Lung (tissue), 12 donors: Measurements from ENCODE around the gene MAP7. TPM values are rescaled to one million over a fixed set of nuclear protein-coding genes. Genes with fewer than 3 reads are reported as not detected.

Experiments
- ATAC-seq: fragments of 200-7000 bp; cut with Tn5 transposase; one replicate; pipeline ENCODE4 v1.9.1; 2020; ENCODE audit warnings: moderate number of reproducible peaks; ENCODE audit not compliant: insufficient read depth, low FRiP score
- DNase-seq, 3 donors: peaks; one replicate each; pipeline ENCODE4 v3.0.0-alpha.2; 2013 to 2017
- H3K27ac ChIP-seq, 2 donors: one replicate each; pipeline ENCODE4 v1.5.1; 2013; ENCODE audit warnings: mild to moderate bottlenecking in 2 of 2, moderate library complexity in 2 of 2, control low read depth in 1 of 2, inconsistent platforms in 1 of 2, low read depth in 1 of 2, low read length in 1 of 2
- H3K27me3 ChIP-seq, 3 donors: one replicate each; pipeline ENCODE4 v1.5.1; 2013; ENCODE audit warnings: low read length in 2 of 3; ENCODE audit not compliant: control insufficient read depth in 3 of 3, insufficient read depth in 3 of 3
- H3K36me3 ChIP-seq, 4 donors: one replicate each; pipeline ENCODE4 v1.5.1; 2013; ENCODE audit warnings: low read length in 4 of 4, mild to moderate bottlenecking in 1 of 4, moderate library complexity in 1 of 4; ENCODE audit not compliant: control insufficient read depth in 4 of 4, insufficient read depth in 4 of 4
- H3K4me1 ChIP-seq, 5 donors: one replicate each; pipeline ENCODE4 v1.5.1; 2013; ENCODE audit warnings: low read length in 5 of 5, mild to moderate bottlenecking in 2 of 5, moderate library complexity in 1 of 5; ENCODE audit not compliant: control insufficient read depth in 5 of 5, insufficient read depth in 5 of 5
- H3K4me3 ChIP-seq: one replicate; pipeline ENCODE4 v1.5.1; 2013; ENCODE audit warnings: mild to moderate bottlenecking, control low read depth, moderate library complexity
- H3K9ac ChIP-seq, 2 donors: one replicate each; pipeline ENCODE4 v1.5.1; 2013; ENCODE audit warnings: low read length in 2 of 2, control low read depth in 1 of 2; ENCODE audit not compliant: insufficient read depth in 1 of 2
- H3K9me3 ChIP-seq, 4 donors: one replicate each; pipeline ENCODE4 v1.5.1; 2013; ENCODE audit warnings: low read length in 3 of 4, mild to moderate bottlenecking in 1 of 4, moderate library complexity in 1 of 4; ENCODE audit not compliant: control insufficient read depth in 4 of 4, insufficient read depth in 3 of 4
- CTCF ChIP-seq: IDR thresholded peaks from 2 replicates; pipeline ENCODE4 v1.5.1; 2012; ENCODE audit warnings: mild to moderate bottlenecking; ENCODE audit errors: control extremely low read depth, extremely low read depth
- WGBS, 2 donors: extraction: QIAGEN DNeasy Blood & Tissue Kit; methylation state at CpG; one replicate each; pipeline ENCODE4 v1.1.7; 2013; 5-methylcytosine and 5-hydroxymethylcytosine counted together
- polyA plus RNA-seq, 2 donors: library from polyadenylated mRNA; stranded (reverse); fragments of 200-250 nt; gene quantifications; one replicate each; pipeline ENCODE4 v1.2.1, GENCODE V29; 2013
- total RNA-seq, 2 donors: library from RNA; depleted of rRNA in 1 of 2; stranded (reverse); fragments of >200 nt in 1 of 2; gene quantifications; one replicate each; pipeline ENCODE4 v1.2.1, GENCODE V29; 2014 to 2021
- donor health status: control.
- donor health status: control.
- donor health status: Bipolar disorder and iron deficiency.
- donor health status: healthy.
- donor health status: DM: yes; HTN: yes; CAD: no.

Gene MAP7
- total and polyA plus RNA-seq, 4 donors = 8.4 to 23.4 (median 12.3) TPM

- Histone ChIP-seq H3K9ac (no peak overlapping the region), H3K4me3 (no peak overlapping the region), H3K27ac (no peak overlapping the region), H3K27me3 (no peaks in the 10 kb centered on the region), H3K4me1 (no peaks in the 10 kb centered on the region), H3K36me3 (no peaks in the 10 kb centered on the region), H3K9me3 (no peaks in the 10 kb centered on the region)
- DNase-seq (peak in 1 of 3 donors; percentile 31), ATAC-seq (no peak)
- TF ChIP-seq CTCF = no peak
- 38 to 54% methylated on average over 5 of the region's 5 CpGs for whole genome bisulfite sequencing, 2 donors
These were observed 78.8 kb downstream of the MAP7 start for GRCh38 chr6:136471372-136471771.

GRCh38 chr6:136470044-136470443, 80.2 kb downstream of the MAP7 start:
- no peaks in the 10 kb centered on the region for H3K4me1 ChIP-seq
- H3K4me3 ChIP-seq = no peak overlapping the region
- no peak overlapping the region for H3K9ac ChIP-seq
- no peaks in the 10 kb centered on the region for H3K27me3 ChIP-seq
- 43 to 45% methylated on average over 5 of the region's 5 CpGs for WGBS, 2 donors
- no peaks in the 10 kb centered on the region for H3K9me3 ChIP-seq
- H3K36me3 ChIP-seq = no peaks in the 10 kb centered on the region
- DNase-seq (no peak), ATAC-seq (no peak)
- no peak for TF ChIP-seq CTCF
- H3K27ac ChIP-seq = peak overlapping the region in 1 of 2 donors; percentile 45

GRCh38 chr6:136469154-136469553, 81.1 kb downstream of the MAP7 start:
- Histone ChIP-seq H3K27ac (no peak overlapping the region), H3K36me3 (no peaks in the 10 kb centered on the region), H3K4me1 (no peaks in the 10 kb centered on the region), H3K9me3 (no peaks in the 10 kb centered on the region), H3K4me3 (no peak overlapping the region), H3K9ac (no peak overlapping the region), H3K27me3 (no peaks in the 10 kb centered on the region)
- no peak for TF ChIP-seq CTCF
- ATAC-seq = no peak
- no peak for DNase-seq
- 82 to 94% methylated on average over 2 of the region's 2 CpGs for WGBS, 2 donors

- no peak overlapping the region for H3K9ac ChIP-seq
- H3K27ac ChIP-seq = no peak overlapping the region
- no peak overlapping the region for H3K4me3 ChIP-seq
- no peaks in the 10 kb centered on the region for H3K36me3 ChIP-seq
- 92 to 94% methylated on average over 3 of the region's 3 CpGs for WGBS, 2 donors
- peaks cover 0 to 1% (median 0%) of the 10 kb centered on the region in 5 donors for H3K4me1 ChIP-seq
- no peak for TF ChIP-seq CTCF
- no peaks in the 10 kb centered on the region for H3K9me3 ChIP-seq
- H3K27me3 ChIP-seq = no peaks in the 10 kb centered on the region
- DNase-seq (no peak), ATAC-seq (no peak)
These were observed 81.5 kb downstream of the MAP7 start for GRCh38 chr6:136468711-136469110.
